ENCODE data around the gene DHX16. TPM values are rescaled to one million over a fixed set of nuclear protein-coding genes. Genes with fewer than 3 reads are reported as not detected.

The DHX16 gene
- total RNA-seq, 1 experiment from 2014 or later: 32.2 TPM

DNA sequence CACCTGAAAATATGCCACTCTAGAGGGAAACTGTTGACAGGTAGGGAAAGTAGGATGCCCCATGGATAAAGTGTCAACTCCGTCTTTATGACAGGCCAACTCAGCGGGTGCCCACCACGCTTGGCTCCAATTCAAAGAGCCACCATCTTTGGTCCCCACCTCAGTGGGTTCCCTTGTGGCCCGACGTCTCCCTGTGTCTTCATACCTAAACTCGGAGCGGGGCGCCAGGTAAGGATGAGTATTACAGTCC lies 44.0 kb upstream of the DHX16 start:
- H3K4me1 Mint-ChIP-seq: peaks cover 28% of the 10 kb centered on the region
- no peak for ATAC-seq
- peaks cover 51% of the 10 kb centered on the region for H3K36me3 Mint-ChIP-seq
- peak overlapping the region; percentile 99 for H3K4me3 Mint-ChIP-seq
- peak overlapping the region; percentile 97 for H3K27ac Mint-ChIP-seq
- no peaks in the 10 kb centered on the region for H3K9me3 Mint-ChIP-seq
- TF ChIP-seq JUN (CRISPR knock-in tag; IDR thresholded peaks at IDR 0.05) (no peak), SMAD3 (CRISPR knock-in tag; IDR thresholded peaks at IDR 0.05; ENCODE audit: borderline replicate concordance) (peak; percentile 31; the same call in 1 of the 2 replicates)
- CTCF ChIA-PET: interaction anchor here (0.6 to 2.4 kb wide), 15 partner anchors 13 to 386 kb away, joined by 3 to 26 read pairs (median 4); partner anchors contain the start of gene DHX16
- no peak for DNase-seq (ENCODE audit: low spot score)
- H3K27me3 Mint-ChIP-seq (ENCODE audit: low read depth): no peaks in the 10 kb centered on the region
- POLR2A ChIA-PET: interaction anchor here (0.6 to 1.7 kb wide), 17 partner anchors 10 to 166 kb away, joined by 3 to 19 read pairs (median 4); partner anchors contain the start of genes DHX16, GNL1, IER3 and NRM

DNA sequence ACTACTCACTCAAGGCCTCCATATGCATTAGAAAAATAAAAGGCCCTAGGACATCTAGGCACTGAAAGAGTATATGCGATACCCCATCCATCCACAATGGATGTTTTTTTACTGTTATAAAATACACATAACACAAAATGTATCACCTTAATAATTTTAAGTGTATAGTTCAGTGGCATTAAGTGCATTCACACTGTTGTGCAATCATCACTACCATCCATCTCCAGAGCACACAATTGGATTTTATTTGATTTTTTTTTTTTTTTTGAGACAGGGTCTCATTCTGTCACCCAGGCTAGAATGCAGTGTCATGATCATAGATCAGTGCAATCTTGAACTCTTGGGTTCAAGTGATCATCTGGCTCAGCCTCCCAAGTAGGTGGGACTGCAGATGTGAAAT lies 41.5 kb upstream of the DHX16 start:
- Mint-ChIP-seq H3K4me1 (peaks cover 21% of the 10 kb centered on the region), H3K36me3 (peaks cover 56% of the 10 kb centered on the region), H3K27me3 (ENCODE audit: low read depth) (no peaks in the 10 kb centered on the region), H3K4me3 (no peak overlapping the region), H3K27ac (no peak overlapping the region), H3K9me3 (no peaks in the 10 kb centered on the region)
- POLR2A ChIA-PET: no interaction called here
- no peak for DNase-seq (ENCODE audit: low spot score)
- CTCF ChIA-PET: no interaction called here
- no peak for ATAC-seq
- TF ChIP-seq, protein P1, sequence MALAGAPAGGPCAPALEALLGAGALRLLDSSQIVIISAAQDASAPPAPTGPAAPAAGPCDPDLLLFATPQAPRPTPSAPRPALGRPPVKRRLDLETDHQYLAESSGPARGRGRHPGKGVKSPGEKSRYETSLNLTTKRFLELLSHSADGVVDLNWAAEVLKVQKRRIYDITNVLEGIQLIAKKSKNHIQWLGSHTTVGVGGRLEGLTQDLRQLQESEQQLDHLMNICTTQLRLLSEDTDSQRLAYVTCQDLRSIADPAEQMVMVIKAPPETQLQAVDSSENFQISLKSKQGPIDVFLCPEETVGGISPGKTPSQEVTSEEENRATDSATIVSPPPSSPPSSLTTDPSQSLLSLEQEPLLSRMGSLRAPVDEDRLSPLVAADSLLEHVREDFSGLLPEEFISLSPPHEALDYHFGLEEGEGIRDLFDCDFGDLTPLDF (CRISPR knock-in tag; IDR thresholded peaks at IDR 0.05): no peak
- TF ChIP-seq TEAD1 (CRISPR knock-in tag; IDR thresholded peaks at IDR 0.05) (no peak), RELA (CRISPR knock-in tag; IDR thresholded peaks at IDR 0.05; ENCODE audit: borderline replicate concordance) (no peak)

DNA sequence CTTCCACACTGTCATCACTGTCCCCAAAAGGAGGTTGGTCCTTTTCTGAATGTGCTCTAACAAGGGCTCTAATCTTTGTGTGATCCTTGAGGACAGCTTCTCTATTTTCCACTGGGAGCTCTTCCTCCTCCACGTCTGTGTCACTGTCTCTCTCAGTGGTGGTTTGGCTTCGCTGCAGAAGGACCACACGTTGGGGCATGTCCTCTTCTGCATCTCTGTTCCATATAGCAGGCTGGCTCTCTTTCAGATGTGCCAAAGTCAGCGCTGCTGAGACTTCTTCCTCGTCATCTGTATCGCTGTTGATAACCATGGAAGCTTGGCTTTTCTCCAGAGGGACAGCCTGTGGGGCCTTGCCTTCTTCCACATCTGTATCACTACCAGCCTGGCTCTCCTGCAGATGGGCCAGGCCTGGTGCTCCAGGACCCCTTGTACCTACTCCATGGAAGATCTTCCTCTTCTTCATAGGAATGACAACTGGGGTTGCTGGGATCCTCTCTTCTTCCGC lies 39.7 kb upstream of the DHX16 start:
- TF ChIP-seq ZNF396 (CRISPR knock-in tag; IDR thresholded peaks at IDR 0.05; ENCODE audit: borderline replicate concordance): no peak
- TF ChIP-seq, protein P2, sequence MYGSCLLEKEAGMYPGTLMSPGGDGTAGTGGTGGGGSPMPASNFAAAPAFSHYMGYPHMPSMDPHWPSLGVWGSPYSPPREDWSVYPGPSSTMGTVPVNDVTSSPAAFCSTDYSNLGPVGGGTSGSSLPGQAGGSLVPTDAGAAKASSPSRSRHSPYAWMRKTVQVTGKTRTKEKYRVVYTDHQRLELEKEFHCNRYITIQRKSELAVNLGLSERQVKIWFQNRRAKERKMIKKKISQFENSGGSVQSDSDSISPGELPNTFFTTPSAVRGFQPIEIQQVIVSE (CRISPR knock-in tag; IDR thresholded peaks at IDR 0.05; ENCODE audit: borderline replicate concordance): no peak
- TF ChIP-seq, protein P3, sequence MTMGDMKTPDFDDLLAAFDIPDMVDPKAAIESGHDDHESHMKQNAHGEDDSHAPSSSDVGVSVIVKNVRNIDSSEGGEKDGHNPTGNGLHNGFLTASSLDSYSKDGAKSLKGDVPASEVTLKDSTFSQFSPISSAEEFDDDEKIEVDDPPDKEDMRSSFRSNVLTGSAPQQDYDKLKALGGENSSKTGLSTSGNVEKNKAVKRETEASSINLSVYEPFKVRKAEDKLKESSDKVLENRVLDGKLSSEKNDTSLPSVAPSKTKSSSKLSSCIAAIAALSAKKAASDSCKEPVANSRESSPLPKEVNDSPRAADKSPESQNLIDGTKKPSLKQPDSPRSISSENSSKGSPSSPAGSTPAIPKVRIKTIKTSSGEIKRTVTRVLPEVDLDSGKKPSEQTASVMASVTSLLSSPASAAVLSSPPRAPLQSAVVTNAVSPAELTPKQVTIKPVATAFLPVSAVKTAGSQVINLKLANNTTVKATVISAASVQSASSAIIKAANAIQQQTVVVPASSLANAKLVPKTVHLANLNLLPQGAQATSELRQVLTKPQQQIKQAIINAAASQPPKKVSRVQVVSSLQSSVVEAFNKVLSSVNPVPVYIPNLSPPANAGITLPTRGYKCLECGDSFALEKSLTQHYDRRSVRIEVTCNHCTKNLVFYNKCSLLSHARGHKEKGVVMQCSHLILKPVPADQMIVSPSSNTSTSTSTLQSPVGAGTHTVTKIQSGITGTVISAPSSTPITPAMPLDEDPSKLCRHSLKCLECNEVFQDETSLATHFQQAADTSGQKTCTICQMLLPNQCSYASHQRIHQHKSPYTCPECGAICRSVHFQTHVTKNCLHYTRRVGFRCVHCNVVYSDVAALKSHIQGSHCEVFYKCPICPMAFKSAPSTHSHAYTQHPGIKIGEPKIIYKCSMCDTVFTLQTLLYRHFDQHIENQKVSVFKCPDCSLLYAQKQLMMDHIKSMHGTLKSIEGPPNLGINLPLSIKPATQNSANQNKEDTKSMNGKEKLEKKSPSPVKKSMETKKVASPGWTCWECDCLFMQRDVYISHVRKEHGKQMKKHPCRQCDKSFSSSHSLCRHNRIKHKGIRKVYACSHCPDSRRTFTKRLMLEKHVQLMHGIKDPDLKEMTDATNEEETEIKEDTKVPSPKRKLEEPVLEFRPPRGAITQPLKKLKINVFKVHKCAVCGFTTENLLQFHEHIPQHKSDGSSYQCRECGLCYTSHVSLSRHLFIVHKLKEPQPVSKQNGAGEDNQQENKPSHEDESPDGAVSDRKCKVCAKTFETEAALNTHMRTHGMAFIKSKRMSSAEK (CRISPR knock-in tag; IDR thresholded peaks at IDR 0.05; ENCODE audit: borderline replicate concordance): no peak
- no peak for TF ChIP-seq ZBTB21 (CRISPR knock-in tag; IDR thresholded peaks at IDR 0.05; ENCODE audit: borderline replicate concordance)
- no peak for TF ChIP-seq MYBL2 (CRISPR knock-in tag; IDR thresholded peaks at IDR 0.05)
- TF ChIP-seq SMAD3 (CRISPR knock-in tag; IDR thresholded peaks at IDR 0.05; ENCODE audit: borderline replicate concordance): no peak
- TF ChIP-seq, protein P4, sequence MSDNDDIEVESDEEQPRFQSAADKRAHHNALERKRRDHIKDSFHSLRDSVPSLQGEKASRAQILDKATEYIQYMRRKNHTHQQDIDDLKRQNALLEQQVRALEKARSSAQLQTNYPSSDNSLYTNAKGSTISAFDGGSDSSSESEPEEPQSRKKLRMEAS (CRISPR knock-in tag; IDR thresholded peaks at IDR 0.05): no peak
- TF ChIP-seq, protein P5, sequence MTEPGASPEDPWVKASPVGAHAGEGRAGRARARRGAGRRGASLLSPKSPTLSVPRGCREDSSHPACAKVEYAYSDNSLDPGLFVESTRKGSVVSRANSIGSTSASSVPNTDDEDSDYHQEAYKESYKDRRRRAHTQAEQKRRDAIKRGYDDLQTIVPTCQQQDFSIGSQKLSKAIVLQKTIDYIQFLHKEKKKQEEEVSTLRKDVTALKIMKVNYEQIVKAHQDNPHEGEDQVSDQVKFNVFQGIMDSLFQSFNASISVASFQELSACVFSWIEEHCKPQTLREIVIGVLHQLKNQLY (CRISPR knock-in tag; IDR thresholded peaks at IDR 0.05): no peak
- no peak for TF ChIP-seq NR3C1 (CRISPR knock-in tag; conservative IDR thresholded peaks at IDR 0.05; ENCODE audit: low read depth)
- TF ChIP-seq SP1 (CRISPR knock-in tag; conservative IDR thresholded peaks at IDR 0.05): no peak
- TF ChIP-seq ZNF219 (CRISPR knock-in tag; IDR thresholded peaks at IDR 0.05; ENCODE audit: borderline replicate concordance): no peak
- no peak for TF ChIP-seq PRRX2 (CRISPR knock-in tag; IDR thresholded peaks at IDR 0.05)
- TF ChIP-seq NFATC4 (CRISPR knock-in tag; IDR thresholded peaks at IDR 0.05): no peak
- no peak for TF ChIP-seq IRF2 (CRISPR knock-in tag; IDR thresholded peaks at IDR 0.05; ENCODE audit: borderline replicate concordance, low read depth)
- no peak for TF ChIP-seq ELF4 (CRISPR knock-in tag; IDR thresholded peaks at IDR 0.05; ENCODE audit: low read depth)
- TF ChIP-seq, protein P6, sequence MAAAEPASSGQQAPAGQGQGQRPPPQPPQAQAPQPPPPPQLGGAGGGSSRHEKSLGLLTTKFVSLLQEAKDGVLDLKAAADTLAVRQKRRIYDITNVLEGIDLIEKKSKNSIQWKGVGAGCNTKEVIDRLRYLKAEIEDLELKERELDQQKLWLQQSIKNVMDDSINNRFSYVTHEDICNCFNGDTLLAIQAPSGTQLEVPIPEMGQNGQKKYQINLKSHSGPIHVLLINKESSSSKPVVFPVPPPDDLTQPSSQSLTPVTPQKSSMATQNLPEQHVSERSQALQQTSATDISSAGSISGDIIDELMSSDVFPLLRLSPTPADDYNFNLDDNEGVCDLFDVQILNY (CRISPR knock-in tag; IDR thresholded peaks at IDR 0.05): no peak
- TF ChIP-seq, protein P7, sequence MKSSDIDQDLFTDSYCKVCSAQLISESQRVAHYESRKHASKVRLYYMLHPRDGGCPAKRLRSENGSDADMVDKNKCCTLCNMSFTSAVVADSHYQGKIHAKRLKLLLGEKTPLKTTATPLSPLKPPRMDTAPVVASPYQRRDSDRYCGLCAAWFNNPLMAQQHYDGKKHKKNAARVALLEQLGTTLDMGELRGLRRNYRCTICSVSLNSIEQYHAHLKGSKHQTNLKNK (CRISPR knock-in tag; IDR thresholded peaks at IDR 0.05): no peak
- TF ChIP-seq, protein P8, sequence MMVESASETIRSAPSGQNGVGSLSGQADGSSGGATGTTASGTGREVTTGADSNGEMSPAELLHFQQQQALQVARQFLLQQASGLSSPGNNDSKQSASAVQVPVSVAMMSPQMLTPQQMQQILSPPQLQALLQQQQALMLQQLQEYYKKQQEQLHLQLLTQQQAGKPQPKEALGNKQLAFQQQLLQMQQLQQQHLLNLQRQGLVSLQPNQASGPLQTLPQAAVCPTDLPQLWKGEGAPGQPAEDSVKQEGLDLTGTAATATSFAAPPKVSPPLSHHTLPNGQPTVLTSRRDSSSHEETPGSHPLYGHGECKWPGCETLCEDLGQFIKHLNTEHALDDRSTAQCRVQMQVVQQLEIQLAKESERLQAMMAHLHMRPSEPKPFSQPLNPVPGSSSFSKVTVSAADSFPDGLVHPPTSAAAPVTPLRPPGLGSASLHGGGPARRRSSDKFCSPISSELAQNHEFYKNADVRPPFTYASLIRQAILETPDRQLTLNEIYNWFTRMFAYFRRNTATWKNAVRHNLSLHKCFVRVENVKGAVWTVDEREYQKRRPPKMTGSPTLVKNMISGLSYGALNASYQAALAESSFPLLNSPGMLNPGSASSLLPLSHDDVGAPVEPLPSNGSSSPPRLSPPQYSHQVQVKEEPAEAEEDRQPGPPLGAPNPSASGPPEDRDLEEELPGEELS (CRISPR knock-in tag; IDR thresholded peaks at IDR 0.05): no peak
- H3K4me3 Mint-ChIP-seq: no peak overlapping the region
- DNase-seq (ENCODE audit: low spot score): no peak
- H3K36me3 Mint-ChIP-seq: peaks cover 70% of the 10 kb centered on the region
- ATAC-seq: no peak
- H3K9me3 Mint-ChIP-seq: no peaks in the 10 kb centered on the region
- no peaks in the 10 kb centered on the region for H3K27me3 Mint-ChIP-seq (ENCODE audit: low read depth)
- H3K27ac Mint-ChIP-seq: no peak overlapping the region
- POLR2A ChIA-PET: interaction anchor here (1.2 kb wide), 1 partner anchor 9 kb away, joined by 3 read pairs; no protein-coding TSS in a partner anchor
- CTCF ChIA-PET: interaction anchor here (0.6 kb wide), 1 partner anchor 33 kb away, joined by 3 read pairs; no protein-coding TSS in a partner anchor
- peaks cover 17% of the 10 kb centered on the region for H3K4me1 Mint-ChIP-seq
